Erythroblast (primary cell): ENCODE measurements around the gene FARP1.

ENCODE experiments used
- GATA1 ChIP-seq: IDR thresholded peaks from 2 replicates; pipeline ENCODE4 v1.6.1; 2011; ENCODE audit warnings: low read depth, mild to moderate bottlenecking, control low read depth, low read length, moderate library complexity
- POLR2A ChIP-seq: IDR thresholded peaks from 2 replicates; pipeline ENCODE4 v1.6.1; 2011; ENCODE audit warnings: mild to moderate bottlenecking, low read length

- TF ChIP-seq POLR2A (no peak), GATA1 (no peak)
Observed at GRCh38 chr13:98371516-98372023, 228.7 kb downstream of the FARP1 start.
